HEK293 (cell line): ENCODE measurements around the gene TMEM250.
A peak's percentile ranks its signal among the peaks of the same experiment; 100 is the strongest.

Experiments
- ATF2 ChIP-seq: fragments of 450-650 bp; formaldehyde crosslinking; IDR thresholded peaks from 2 replicates; pipeline ENCODE4 v1.5.1; 2016; ENCODE audit warnings: missing biosample characterization, missing genetic modification characterization, low read depth
- HIC1 ChIP-seq: fragments of 450-650 bp; formaldehyde crosslinking; IDR thresholded peaks from 2 replicates; pipeline ENCODE4 v1.5.1; 2016; ENCODE audit warnings: missing biosample characterization, missing genetic modification characterization
- KLF9 ChIP-seq: fragments of 450-650 bp; formaldehyde crosslinking; IDR thresholded peaks from 2 replicates; pipeline ENCODE4 v1.5.1; 2016; ENCODE audit warnings: missing biosample characterization, missing genetic modification characterization, low read depth
- ZBTB17 ChIP-seq: fragments of 450-650 bp; formaldehyde crosslinking; IDR thresholded peaks from 2 replicates; pipeline ENCODE4 v1.5.1; 2016; ENCODE audit warnings: missing biosample characterization, missing genetic modification characterization
- ZBTB7A ChIP-seq: fragments of 450-650 bp; formaldehyde crosslinking; IDR thresholded peaks from 2 replicates; pipeline ENCODE4 v1.5.1; 2016; ENCODE audit warnings: low read depth, missing biosample characterization, missing genetic modification characterization
- ZEB2 ChIP-seq: fragments of 450-650 bp; formaldehyde crosslinking; IDR thresholded peaks from 2 replicates; pipeline ENCODE4 v1.5.1; 2016; ENCODE audit warnings: missing biosample characterization, missing genetic modification characterization
- ZNF112 ChIP-seq: fragments of 450-650 bp; formaldehyde crosslinking; IDR thresholded peaks from 2 replicates; pipeline ENCODE4 v1.5.0; 2017; ENCODE audit warnings: missing biosample characterization, missing genetic modification characterization
- ZNF184 ChIP-seq: fragments of 450-650 bp; IDR thresholded peaks from 2 replicates; pipeline ENCODE4 v1.5.1; 2018; ENCODE audit warnings: missing biosample characterization, mild to moderate bottlenecking, missing genetic modification characterization
- ZNF24 ChIP-seq: fragments of 450-650 bp; formaldehyde crosslinking; IDR thresholded peaks from 2 replicates; pipeline ENCODE4 v1.5.1; 2016; ENCODE audit warnings: missing biosample characterization, missing genetic modification characterization
- ZNF266 ChIP-seq: fragments of 450-650 bp; formaldehyde crosslinking; IDR thresholded peaks from 2 replicates; pipeline ENCODE4 v1.5.1; 2016; ENCODE audit warnings: missing biosample characterization, missing genetic modification characterization, low read depth
- ZNF280D ChIP-seq: fragments of 450-650 bp; formaldehyde crosslinking; IDR thresholded peaks from 2 replicates; pipeline ENCODE4 v1.5.1; 2016; ENCODE audit warnings: missing biosample characterization, missing genetic modification characterization
- ZNF426 ChIP-seq: fragments of 450-650 bp; formaldehyde crosslinking; IDR thresholded peaks from 2 replicates; pipeline ENCODE4 v1.5.1; 2017; ENCODE audit warnings: missing biosample characterization, missing genetic modification characterization, mild to moderate bottlenecking, inconsistent platforms, moderate library complexity
- ZNF473 ChIP-seq: fragments of 450-650 bp; formaldehyde crosslinking; IDR thresholded peaks from 2 replicates; pipeline ENCODE4 v1.5.1; 2017; ENCODE audit warnings: missing biosample characterization, missing genetic modification characterization
- ZNF521 ChIP-seq: fragments of 450-650 bp; formaldehyde crosslinking; IDR thresholded peaks from 2 replicates; pipeline ENCODE4 v1.5.1; 2017; ENCODE audit warnings: missing biosample characterization, mild to moderate bottlenecking, missing genetic modification characterization
- ZNF600 ChIP-seq: fragments of 450-650 bp; formaldehyde crosslinking; IDR thresholded peaks from 2 replicates; pipeline ENCODE4 v1.5.1; 2016; ENCODE audit warnings: missing biosample characterization, missing genetic modification characterization
- ZNF623 ChIP-seq: fragments of 450-650 bp; formaldehyde crosslinking; IDR thresholded peaks from 2 replicates; pipeline ENCODE4 v1.5.1; 2016; ENCODE audit warnings: missing biosample characterization, missing genetic modification characterization
- ZNF792 ChIP-seq: fragments of 450-650 bp; formaldehyde crosslinking; IDR thresholded peaks from 2 replicates; pipeline ENCODE4 v1.5.1; 2016; ENCODE audit warnings: missing biosample characterization, missing genetic modification characterization
- ZSCAN23 ChIP-seq: fragments of 450-650 bp; formaldehyde crosslinking; IDR thresholded peaks from 2 replicates; pipeline ENCODE4 v1.5.1; 2016; ENCODE audit warnings: missing biosample characterization, missing genetic modification characterization
- TF ChIP-seq, protein P1 (sequence below): fragments of 450-650 bp; formaldehyde crosslinking; IDR thresholded peaks from 2 replicates; pipeline ENCODE4 v1.5.1; 2016; ENCODE audit warnings: missing biosample characterization, missing genetic modification characterization
- TF ChIP-seq, protein P2 (sequence below): fragments of 450-650 bp; formaldehyde crosslinking; IDR thresholded peaks from 2 replicates; pipeline ENCODE4 v1.5.1; 2016; ENCODE audit warnings: missing biosample characterization, missing genetic modification characterization
- TF ChIP-seq, protein P3 (sequence below): fragments of 450-650 bp; formaldehyde crosslinking; IDR thresholded peaks from 2 replicates; pipeline ENCODE4 v1.5.1; 2017; ENCODE audit warnings: missing biosample characterization, missing genetic modification characterization
- TF ChIP-seq, protein P4 (sequence below): fragments of 450-650 bp; formaldehyde crosslinking; IDR thresholded peaks from 2 replicates; pipeline ENCODE4 v1.5.1; 2016; ENCODE audit warnings: missing biosample characterization, missing genetic modification characterization

TMEM250 gene

DNA sequence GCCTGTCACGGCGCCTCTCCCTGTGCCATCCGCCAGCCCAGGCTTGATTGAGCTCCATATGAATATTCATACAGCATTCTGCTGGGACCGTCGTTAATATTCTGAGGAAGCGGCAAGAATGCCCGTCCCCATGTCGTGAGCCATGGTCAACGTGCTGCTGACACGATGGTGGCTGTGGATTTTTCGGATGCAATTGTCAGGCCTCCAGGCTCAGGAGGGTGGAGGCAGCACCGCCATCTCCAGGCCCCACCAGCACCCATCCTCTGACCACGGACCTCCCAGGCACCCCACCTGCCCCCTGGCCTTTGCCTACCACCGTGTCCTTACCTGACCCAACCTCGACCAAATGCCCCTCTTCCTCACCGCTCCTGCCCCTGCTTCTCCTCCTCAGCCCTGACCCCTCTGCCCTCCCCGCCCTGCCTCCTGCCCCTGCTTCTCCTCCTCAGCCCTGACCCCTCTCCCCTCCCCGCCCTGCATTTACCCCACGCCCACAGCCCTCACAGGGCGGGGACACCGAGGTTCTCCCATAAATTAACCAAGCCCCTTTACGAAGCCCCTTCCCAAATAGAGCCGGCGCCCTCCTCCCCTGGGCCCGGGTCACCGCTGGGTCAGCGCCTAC, 9.9 kb downstream of the TMEM250 start (continued):
- TF ChIP-seq, protein P1, sequence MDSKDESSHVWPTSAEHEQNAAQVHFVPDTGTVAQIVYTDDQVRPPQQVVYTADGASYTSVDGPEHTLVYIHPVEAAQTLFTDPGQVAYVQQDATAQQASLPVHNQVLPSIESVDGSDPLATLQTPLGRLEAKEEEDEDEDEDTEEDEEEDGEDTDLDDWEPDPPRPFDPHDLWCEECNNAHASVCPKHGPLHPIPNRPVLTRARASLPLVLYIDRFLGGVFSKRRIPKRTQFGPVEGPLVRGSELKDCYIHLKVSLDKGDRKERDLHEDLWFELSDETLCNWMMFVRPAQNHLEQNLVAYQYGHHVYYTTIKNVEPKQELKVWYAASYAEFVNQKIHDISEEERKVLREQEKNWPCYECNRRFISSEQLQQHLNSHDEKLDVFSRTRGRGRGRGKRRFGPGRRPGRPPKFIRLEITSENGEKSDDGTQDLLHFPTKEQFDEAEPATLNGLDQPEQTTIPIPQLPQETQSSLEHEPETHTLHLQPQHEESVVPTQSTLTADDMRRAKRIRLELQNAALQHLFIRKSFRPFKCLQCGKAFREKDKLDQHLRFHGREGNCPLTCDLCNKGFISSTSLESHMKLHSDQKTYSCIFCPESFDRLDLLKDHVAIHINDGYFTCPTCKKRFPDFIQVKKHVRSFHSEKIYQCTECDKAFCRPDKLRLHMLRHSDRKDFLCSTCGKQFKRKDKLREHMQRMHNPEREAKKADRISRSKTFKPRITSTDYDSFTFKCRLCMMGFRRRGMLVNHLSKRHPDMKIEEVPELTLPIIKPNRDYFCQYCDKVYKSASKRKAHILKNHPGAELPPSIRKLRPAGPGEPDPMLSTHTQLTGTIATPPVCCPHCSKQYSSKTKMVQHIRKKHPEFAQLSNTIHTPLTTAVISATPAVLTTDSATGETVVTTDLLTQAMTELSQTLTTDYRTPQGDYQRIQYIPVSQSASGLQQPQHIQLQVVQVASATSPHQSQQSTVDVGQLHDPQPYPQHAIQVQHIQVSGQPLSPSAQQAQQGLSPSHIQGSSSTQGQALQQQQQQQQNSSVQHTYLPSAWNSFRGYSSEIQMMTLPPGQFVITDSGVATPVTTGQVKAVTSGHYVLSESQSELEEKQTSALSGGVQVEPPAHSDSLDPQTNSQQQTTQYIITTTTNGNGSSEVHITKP (tag by site-specific recombination): 0 out of 2 replicates have a peak, but pooled peaks have one; percentile 4
- TF ChIP-seq ZNF521 (tag by site-specific recombination): no peak
- TF ChIP-seq ATF2 (tag by site-specific recombination): no peak
- TF ChIP-seq, protein P2, sequence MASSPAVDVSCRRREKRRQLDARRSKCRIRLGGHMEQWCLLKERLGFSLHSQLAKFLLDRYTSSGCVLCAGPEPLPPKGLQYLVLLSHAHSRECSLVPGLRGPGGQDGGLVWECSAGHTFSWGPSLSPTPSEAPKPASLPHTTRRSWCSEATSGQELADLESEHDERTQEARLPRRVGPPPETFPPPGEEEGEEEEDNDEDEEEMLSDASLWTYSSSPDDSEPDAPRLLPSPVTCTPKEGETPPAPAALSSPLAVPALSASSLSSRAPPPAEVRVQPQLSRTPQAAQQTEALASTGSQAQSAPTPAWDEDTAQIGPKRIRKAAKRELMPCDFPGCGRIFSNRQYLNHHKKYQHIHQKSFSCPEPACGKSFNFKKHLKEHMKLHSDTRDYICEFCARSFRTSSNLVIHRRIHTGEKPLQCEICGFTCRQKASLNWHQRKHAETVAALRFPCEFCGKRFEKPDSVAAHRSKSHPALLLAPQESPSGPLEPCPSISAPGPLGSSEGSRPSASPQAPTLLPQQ: 0 out of 2 replicates have a peak, but pooled peaks have one; percentile 30
- TF ChIP-seq, protein P3, sequence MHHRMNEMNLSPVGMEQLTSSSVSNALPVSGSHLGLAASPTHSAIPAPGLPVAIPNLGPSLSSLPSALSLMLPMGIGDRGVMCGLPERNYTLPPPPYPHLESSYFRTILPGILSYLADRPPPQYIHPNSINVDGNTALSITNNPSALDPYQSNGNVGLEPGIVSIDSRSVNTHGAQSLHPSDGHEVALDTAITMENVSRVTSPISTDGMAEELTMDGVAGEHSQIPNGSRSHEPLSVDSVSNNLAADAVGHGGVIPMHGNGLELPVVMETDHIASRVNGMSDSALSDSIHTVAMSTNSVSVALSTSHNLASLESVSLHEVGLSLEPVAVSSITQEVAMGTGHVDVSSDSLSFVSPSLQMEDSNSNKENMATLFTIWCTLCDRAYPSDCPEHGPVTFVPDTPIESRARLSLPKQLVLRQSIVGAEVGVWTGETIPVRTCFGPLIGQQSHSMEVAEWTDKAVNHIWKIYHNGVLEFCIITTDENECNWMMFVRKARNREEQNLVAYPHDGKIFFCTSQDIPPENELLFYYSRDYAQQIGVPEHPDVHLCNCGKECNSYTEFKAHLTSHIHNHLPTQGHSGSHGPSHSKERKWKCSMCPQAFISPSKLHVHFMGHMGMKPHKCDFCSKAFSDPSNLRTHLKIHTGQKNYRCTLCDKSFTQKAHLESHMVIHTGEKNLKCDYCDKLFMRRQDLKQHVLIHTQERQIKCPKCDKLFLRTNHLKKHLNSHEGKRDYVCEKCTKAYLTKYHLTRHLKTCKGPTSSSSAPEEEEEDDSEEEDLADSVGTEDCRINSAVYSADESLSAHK (tag by site-specific recombination): no peak
- no peak for TF ChIP-seq ZNF473
- TF ChIP-seq HIC1: peak; percentile 17; the same call in 1 of the 2 replicates
- 0 out of 2 replicates have a peak, but pooled peaks have one; percentile 9 for TF ChIP-seq ZNF623 (tag by site-specific recombination)
- TF ChIP-seq ZSCAN23 (tag by site-specific recombination): no peak
- no peak for TF ChIP-seq ZNF112 (tag by site-specific recombination)
- TF ChIP-seq KLF9 (tag by site-specific recombination): no peak
- peak; percentile 72 for TF ChIP-seq ZBTB7A
- peak; percentile 7; the same call in 1 of the 2 replicates for TF ChIP-seq ZEB2 (tag by site-specific recombination)
- TF ChIP-seq ZNF426 (tag by site-specific recombination): no peak
- peak; percentile 8; the same call in 1 of the 2 replicates for TF ChIP-seq ZNF24
- peak; percentile 5; the same call in 1 of the 2 replicates for TF ChIP-seq ZBTB17 (tag by site-specific recombination)
- TF ChIP-seq ZNF266 (tag by site-specific recombination): no peak
- TF ChIP-seq ZNF184: no peak
- TF ChIP-seq, protein P4, sequence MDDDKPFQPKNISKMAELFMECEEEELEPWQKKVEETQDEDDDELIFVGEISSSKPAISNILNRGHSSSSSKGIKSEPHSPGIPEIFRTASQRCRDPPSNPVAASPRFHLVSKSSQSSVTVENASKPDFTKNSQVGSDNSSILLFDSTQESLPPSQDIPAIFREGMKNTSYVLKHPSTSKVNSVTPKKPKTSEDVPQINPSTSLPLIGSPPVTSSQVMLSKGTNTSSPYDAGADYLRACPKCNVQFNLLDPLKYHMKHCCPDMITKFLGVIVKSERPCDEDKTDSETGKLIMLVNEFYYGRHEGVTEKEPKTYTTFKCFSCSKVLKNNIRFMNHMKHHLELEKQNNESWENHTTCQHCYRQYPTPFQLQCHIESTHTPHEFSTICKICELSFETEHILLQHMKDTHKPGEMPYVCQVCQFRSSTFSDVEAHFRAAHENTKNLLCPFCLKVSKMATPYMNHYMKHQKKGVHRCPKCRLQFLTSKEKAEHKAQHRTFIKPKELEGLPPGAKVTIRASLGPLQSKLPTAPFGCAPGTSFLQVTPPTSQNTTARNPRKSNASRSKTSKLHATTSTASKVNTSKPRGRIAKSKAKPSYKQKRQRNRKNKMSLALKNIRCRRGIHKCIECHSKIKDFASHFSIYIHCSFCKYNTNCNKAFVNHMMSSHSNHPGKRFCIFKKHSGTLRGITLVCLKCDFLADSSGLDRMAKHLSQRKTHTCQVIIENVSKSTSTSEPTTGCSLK (tag by site-specific recombination): no peak
- TF ChIP-seq ZNF600 (tag by site-specific recombination): 0 out of 2 replicates have a peak, but pooled peaks have one; percentile 46
- 0 out of 2 replicates have a peak, but pooled peaks have one; percentile 26 for TF ChIP-seq ZNF280D (tag by site-specific recombination)
- 0 out of 2 replicates have a peak, but pooled peaks have one; percentile 22 for TF ChIP-seq ZNF792 (tag by site-specific recombination)
